GM18951 (cell line): Measurements from ENCODE around the gene GAPVD1.

Experiments used
- POLR2A ChIP-seq: IDR thresholded peaks from 4 replicates; pipeline ENCODE4 v1.6.1; 2011; ENCODE audit warnings: mild to moderate bottlenecking; ENCODE audit not compliant: insufficient read length, insufficient read depth; ENCODE audit errors: extremely low read depth
- in situ Hi-C: fragments of 300-500 bp; cut with MboI; formaldehyde crosslinking; loops from one replicate; pipeline ENCODE4 v1.12.0; 2022; ENCODE audit warnings: low sequenced_read_pairs, mixed read lengths, inconsistent platforms; ENCODE audit not compliant: unreplicated experiment

The GAPVD1 gene

GRCh38 chr9:125404733-125405132 lies 143.1 kb downstream of the GAPVD1 start:
- no peak for TF ChIP-seq POLR2A
- in situ Hi-C loops = loop anchor here (10.0 kb wide), 1 partner anchor 820 kb away; no protein-coding TSS in a partner anchor

- no peak for TF ChIP-seq POLR2A
- in situ Hi-C loops = loop anchor here (10.0 kb wide), 1 partner anchor 819 kb away; no protein-coding TSS in a partner anchor
Observed at GRCh38 chr9:125405938-125406809, 144.5 kb downstream of the GAPVD1 start.

- no peak for TF ChIP-seq POLR2A
Observed at GRCh38 chr9:125406810-125407087, 145.1 kb downstream of the GAPVD1 start.

GRCh38 chr9:125407432-125407973 lies 145.9 kb downstream of the GAPVD1 start:
- no peak for TF ChIP-seq POLR2A
- in situ Hi-C loops = loop anchor here (10.0 kb wide), 1 partner anchor 817 kb away; no protein-coding TSS in a partner anchor

More at GRCh38 chr9:125406810-125407087, 145.1 kb downstream of the GAPVD1 start:
- in situ Hi-C loops = loop anchor here (10.0 kb wide), 1 partner anchor 818 kb away; no protein-coding TSS in a partner anchor

GRCh38 chr9:125407974-125408900 lies 146.6 kb downstream of the GAPVD1 start:
- TF ChIP-seq POLR2A = no peak
- in situ Hi-C loops = loop anchor here (10.0 kb wide), 1 partner anchor 817 kb away; no protein-coding TSS in a partner anchor

- TF ChIP-seq POLR2A = no peak
- in situ Hi-C loops = loop anchor here (10.0 kb wide), 1 partner anchor 816 kb away; no protein-coding TSS in a partner anchor
Observed at GRCh38 chr9:125409217-125409636, 147.6 kb downstream of the GAPVD1 start.

- in situ Hi-C loops = loop anchor here (10.0 kb wide), 1 partner anchor 815 kb away; no protein-coding TSS in a partner anchor
- TF ChIP-seq POLR2A = no peak
Observed at GRCh38 chr9:125409637-125410521, 148.3 kb downstream of the GAPVD1 start.

GRCh38 chr9:125410522-125410894 lies 148.9 kb downstream of the GAPVD1 start:
- in situ Hi-C loops = no loop called here
- TF ChIP-seq POLR2A = no peak

GRCh38 chr9:125411171-125411756 lies 149.6 kb downstream of the GAPVD1 start:
- TF ChIP-seq POLR2A = no peak
- in situ Hi-C loops = no loop called here

- no peak for TF ChIP-seq POLR2A
- in situ Hi-C loops = no loop called here
Observed at GRCh38 chr9:125412166-125412565, 150.5 kb downstream of the GAPVD1 start.

GRCh38 chr9:125413579-125413978 lies 152.0 kb downstream of the GAPVD1 start:
- no peak for TF ChIP-seq POLR2A
- in situ Hi-C loops = no loop called here
